ENCODE data around the gene PEX26. TPM values are rescaled to one million over a fixed set of nuclear protein-coding genes. Genes with fewer than 3 reads are reported as not detected.

Gene PEX26
- total and polyA plus RNA-seq, 2 donors (not counting 1 experiment from before 2014, with no cell fraction given): 10.9 to 33.4 TPM

GRCh38 chr22:18031695-18032454 is 45.9 kb upstream of the PEX26 start:
- Mint-ChIP-seq H3K9me3 (ENCODE audit: insufficient read depth) (no peaks in the 10 kb centered on the region), H3K4me1 (no peaks in the 10 kb centered on the region), H3K27ac (no peak overlapping the region), H3K27me3 (no peaks in the 10 kb centered on the region), H3K4me3 (no peak overlapping the region)
- Histone ChIP-seq H3K4me3 (ENCODE audit: control extremely low read depth in 1 of 5, extremely low read depth in 1 of 5, insufficient read depth in 1 of 5, low read depth in 2 of 5, low read length in 4 of 5) (no peak overlapping the region), H3K27ac (ENCODE audit: low read length in 2 of 2) (no peak overlapping the region), H3K79me2 (ENCODE audit: control insufficient read depth, insufficient read depth, low read length) (peaks cover 2% of the 10 kb centered on the region), H3K4me1 (ENCODE audit: control insufficient read depth in 2 of 2, insufficient read depth in 2 of 2, low read length in 2 of 2) (no peaks in the 10 kb centered on the region), H3K9me3 (ENCODE audit: control extremely low read depth in 1 of 3, control insufficient read depth in 2 of 3, insufficient read depth in 1 of 3, low read length in 2 of 3) (no peaks in the 10 kb centered on the region), H3K36me3 (replicated peaks in 1 of 2; ENCODE audit: control extremely low read depth in 1 of 2, control insufficient read depth in 1 of 2, extremely low read depth in 1 of 2, insufficient read depth in 2 of 2, low read length in 1 of 2) (no peaks in the 10 kb centered on the region), H2AFZ (ENCODE audit: insufficient read depth, low read depth, low read length, poor library complexity, severe bottlenecking) (no peak overlapping the region), H3K4me2 (replicated peaks; ENCODE audit: low read depth, low read length, poor library complexity, severe bottlenecking) (no peak overlapping the region), H3K9ac (ENCODE audit: low read length) (no peak overlapping the region), H4K20me1 (ENCODE audit: control insufficient read depth, insufficient read depth, low read length, poor library complexity, severe bottlenecking) (no peaks in the 10 kb centered on the region), H3K27me3 (replicated peaks in 1 of 4; ENCODE audit: control extremely low read depth in 1 of 4, control insufficient read depth in 3 of 4, insufficient read depth in 4 of 4, low read length in 3 of 4) (no peaks in the 10 kb centered on the region)
- no peak for ATAC-seq (ENCODE audit: low read depth)
- 86% methylated on average over 7 of the region's 10 CpGs for WGBS (ENCODE audit: insufficient coverage)
- ChIA-PET CTCF (interaction anchor here (1.3 kb wide), 2 partner anchors 17 to 44 kb away, joined by 3 to 6 read pairs; no protein-coding TSS in a partner anchor), POLR2A (no interaction called here)
- intact Hi-C loops (cut with micrococcal nuclease): no loop called here
- no peak for TF ChIP-seq EZH2 (IDR thresholded peaks at IDR 0.05; ENCODE audit: borderline replicate concordance, insufficient read depth, low read depth, low read length, poor library complexity, severe bottlenecking)
- TF ChIP-seq, protein P1, sequence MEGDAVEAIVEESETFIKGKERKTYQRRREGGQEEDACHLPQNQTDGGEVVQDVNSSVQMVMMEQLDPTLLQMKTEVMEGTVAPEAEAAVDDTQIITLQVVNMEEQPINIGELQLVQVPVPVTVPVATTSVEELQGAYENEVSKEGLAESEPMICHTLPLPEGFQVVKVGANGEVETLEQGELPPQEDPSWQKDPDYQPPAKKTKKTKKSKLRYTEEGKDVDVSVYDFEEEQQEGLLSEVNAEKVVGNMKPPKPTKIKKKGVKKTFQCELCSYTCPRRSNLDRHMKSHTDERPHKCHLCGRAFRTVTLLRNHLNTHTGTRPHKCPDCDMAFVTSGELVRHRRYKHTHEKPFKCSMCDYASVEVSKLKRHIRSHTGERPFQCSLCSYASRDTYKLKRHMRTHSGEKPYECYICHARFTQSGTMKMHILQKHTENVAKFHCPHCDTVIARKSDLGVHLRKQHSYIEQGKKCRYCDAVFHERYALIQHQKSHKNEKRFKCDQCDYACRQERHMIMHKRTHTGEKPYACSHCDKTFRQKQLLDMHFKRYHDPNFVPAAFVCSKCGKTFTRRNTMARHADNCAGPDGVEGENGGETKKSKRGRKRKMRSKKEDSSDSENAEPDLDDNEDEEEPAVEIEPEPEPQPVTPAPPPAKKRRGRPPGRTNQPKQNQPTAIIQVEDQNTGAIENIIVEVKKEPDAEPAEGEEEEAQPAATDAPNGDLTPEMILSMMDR (IDR thresholded peaks at IDR 0.05): no peak
- DNase-seq: no peak

DNA sequence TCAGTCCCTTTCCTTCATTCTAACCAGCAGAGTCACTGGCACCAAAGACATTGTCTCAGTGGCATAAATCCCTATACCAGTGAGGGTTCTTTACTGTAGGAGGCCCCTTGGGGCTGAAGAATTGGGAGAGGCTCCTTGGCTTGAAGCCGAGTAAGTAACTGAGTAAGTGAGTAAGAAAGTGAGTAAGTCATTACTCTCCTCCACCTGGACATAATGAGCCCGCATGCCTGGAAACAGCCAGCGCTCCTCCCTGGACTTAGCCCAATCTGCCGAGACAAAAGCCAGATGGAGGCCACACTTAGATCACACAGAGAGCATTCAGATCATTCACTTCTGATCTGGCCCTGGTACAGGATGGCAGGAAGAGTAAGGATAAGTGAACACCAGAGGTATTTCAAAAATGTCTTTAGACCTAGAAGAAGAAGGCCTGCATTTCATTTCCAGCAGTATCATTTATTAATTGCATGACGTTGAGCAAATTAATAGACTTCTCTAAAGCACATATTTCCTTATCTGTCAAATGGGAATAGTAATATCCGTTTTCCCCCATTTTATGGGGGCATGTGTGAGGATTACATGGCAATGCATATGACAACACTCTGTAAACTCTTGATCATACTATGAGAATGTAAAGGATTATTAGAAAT is 45.2 kb upstream of the PEX26 start:
- Histone ChIP-seq H3K27ac (ENCODE audit: low read length in 2 of 2) (no peak overlapping the region), H3K9me3 (ENCODE audit: control extremely low read depth in 1 of 3, control insufficient read depth in 2 of 3, insufficient read depth in 1 of 3, low read length in 2 of 3) (no peaks in the 10 kb centered on the region), H4K20me1 (ENCODE audit: control insufficient read depth, insufficient read depth, low read length, poor library complexity, severe bottlenecking) (no peaks in the 10 kb centered on the region), H3K36me3 (replicated peaks in 1 of 2; ENCODE audit: control extremely low read depth in 1 of 2, control insufficient read depth in 1 of 2, extremely low read depth in 1 of 2, insufficient read depth in 2 of 2, low read length in 1 of 2) (no peaks in the 10 kb centered on the region), H2AFZ (ENCODE audit: insufficient read depth, low read depth, low read length, poor library complexity, severe bottlenecking) (no peak overlapping the region), H3K4me2 (replicated peaks; ENCODE audit: low read depth, low read length, poor library complexity, severe bottlenecking) (no peak overlapping the region), H3K4me3 (ENCODE audit: control extremely low read depth in 1 of 5, extremely low read depth in 1 of 5, insufficient read depth in 1 of 5, low read depth in 2 of 5, low read length in 4 of 5) (no peak overlapping the region), H3K27me3 (replicated peaks in 1 of 4; ENCODE audit: control extremely low read depth in 1 of 4, control insufficient read depth in 3 of 4, insufficient read depth in 4 of 4, low read length in 3 of 4) (no peaks in the 10 kb centered on the region), H3K9ac (ENCODE audit: low read length) (no peak overlapping the region), H3K79me2 (ENCODE audit: control insufficient read depth, insufficient read depth, low read length) (no peaks in the 10 kb centered on the region), H3K4me1 (ENCODE audit: control insufficient read depth in 2 of 2, insufficient read depth in 2 of 2, low read length in 2 of 2) (no peaks in the 10 kb centered on the region)
- DNase-seq (no peak), ATAC-seq (ENCODE audit: low read depth) (no peak)
- no CpG with 5 or more reads among the region's 6 CpGs for WGBS (ENCODE audit: insufficient coverage)
- no peak overlapping the region for H3K27ac Mint-ChIP-seq
- no peaks in the 10 kb centered on the region for H3K9me3 Mint-ChIP-seq (ENCODE audit: insufficient read depth)
- POLR2A ChIA-PET: no interaction called here
- no peaks in the 10 kb centered on the region for H3K4me1 Mint-ChIP-seq
- H3K27me3 Mint-ChIP-seq: no peaks in the 10 kb centered on the region
- H3K4me3 Mint-ChIP-seq: no peak overlapping the region
- no peak for TF ChIP-seq EZH2 (IDR thresholded peaks at IDR 0.05; ENCODE audit: borderline replicate concordance, insufficient read depth, low read depth, low read length, poor library complexity, severe bottlenecking)
- TF ChIP-seq, protein P1 (IDR thresholded peaks at IDR 0.05): no peak
- CTCF ChIA-PET: interaction anchor here (1.5 kb wide), 1 partner anchor 24 kb away, joined by 3 read pairs; no protein-coding TSS in a partner anchor
- intact Hi-C loops (cut with micrococcal nuclease): no loop called here

Measured in B cell (primary cell).